KMS-11 (cell line): ENCODE measurements around the gene GRAMD1C.

Experiments used
- H2AFZ ChIP-seq: fragments of 200-600 bp; sonication (generic); 2 replicates; pipeline ENCODE4 v1.6.1; 2016; ENCODE audit warnings: antibody characterized with exemption, mixed run types, low read depth
- H3K27ac ChIP-seq: fragments of 200-600 bp; sonication (generic); 2 replicates; pipeline ENCODE4 v1.6.1; 2016; ENCODE audit warnings: mild to moderate bottlenecking, mixed run types
- H3K27me3 ChIP-seq: fragments of 200-600 bp; sonication (generic); 2 replicates; pipeline ENCODE4 v1.6.1; 2017; ENCODE audit warnings: mild to moderate bottlenecking, low read depth, mixed run types, moderate library complexity; ENCODE audit not compliant: insufficient read depth
- H3K36me3 ChIP-seq: fragments of 200-600 bp; sonication (generic); 2 replicates; pipeline ENCODE4 v1.6.1; 2017; ENCODE audit warnings: mild to moderate bottlenecking, mixed run types; ENCODE audit not compliant: insufficient read depth
- H3K4me1 ChIP-seq: fragments of 200-600 bp; sonication (generic); 2 replicates; pipeline ENCODE4 v1.6.1; 2016; ENCODE audit warnings: mild to moderate bottlenecking, low read depth, mixed run types; ENCODE audit not compliant: poor library complexity, severe bottlenecking
- H3K4me2 ChIP-seq: fragments of 200-600 bp; sonication (generic); 2 replicates; pipeline ENCODE4 v1.7.0; 2016; ENCODE audit warnings: mild to moderate bottlenecking, mixed run types
- H3K4me3 ChIP-seq: fragments of 200-600 bp; sonication (generic); IDR thresholded peaks from 2 replicates; pipeline ENCODE4 v1.6.1; 2017; ENCODE audit warnings: low read depth, low read length, mixed read lengths; ENCODE audit not compliant: insufficient read depth
- H3K79me2 ChIP-seq: fragments of 200-600 bp; sonication (generic); 2 replicates; pipeline ENCODE4 v1.6.1; 2016; ENCODE audit warnings: low read depth, mixed run types; ENCODE audit not compliant: insufficient read depth
- H3K9ac ChIP-seq: fragments of 200-600 bp; sonication (generic); 2 replicates; pipeline ENCODE4 v1.6.1; 2016; ENCODE audit warnings: mild to moderate bottlenecking, mixed run types
- H4K20me1 ChIP-seq: fragments of 200-600 bp; sonication (generic); 2 replicates; pipeline ENCODE4 v1.6.1; 2016; ENCODE audit warnings: mild to moderate bottlenecking, mixed run types; ENCODE audit not compliant: insufficient read depth
- CTCF ChIP-seq: fragments of 200-600 bp; sonication (generic); conservative IDR thresholded peaks from 2 replicates; pipeline ENCODE4 v1.6.1; 2017; ENCODE audit warnings: low read depth, mild to moderate bottlenecking, antibody characterized with exemption, low read length, moderate library complexity, mixed read lengths

GRAMD1C gene

GRCh38 chr3:113852506-113852905, 13.9 kb downstream of the GRAMD1C start:
- Histone ChIP-seq H3K36me3 (no peaks in the 10 kb centered on the region), H4K20me1 (no peaks in the 10 kb centered on the region), H3K27ac (no peak overlapping the region), H3K4me2 (no peak overlapping the region), H3K9ac (no peak overlapping the region), H3K4me1 (no peaks in the 10 kb centered on the region), H3K79me2 (no peaks in the 10 kb centered on the region), H2AFZ (no peak overlapping the region), H3K27me3 (no peaks in the 10 kb centered on the region), H3K4me3 (no peak overlapping the region)
- TF ChIP-seq CTCF = no peak

- no peaks in the 10 kb centered on the region for H3K4me1 ChIP-seq
- no peak overlapping the region for H2AFZ ChIP-seq
- H3K27me3 ChIP-seq = no peaks in the 10 kb centered on the region
- no peak overlapping the region for H3K4me2 ChIP-seq
- H3K27ac ChIP-seq = no peak overlapping the region
- H3K36me3 ChIP-seq = no peaks in the 10 kb centered on the region
- no peaks in the 10 kb centered on the region for H3K79me2 ChIP-seq
- TF ChIP-seq CTCF = no peak
- H3K9ac ChIP-seq = no peak overlapping the region
- no peak overlapping the region for H3K4me3 ChIP-seq
- H4K20me1 ChIP-seq = no peaks in the 10 kb centered on the region
Measured at GRCh38 chr3:113867506-113867905, 28.9 kb downstream of the GRAMD1C start.

GRCh38 chr3:113873293-113873692, 34.7 kb downstream of the GRAMD1C start:
- no peaks in the 10 kb centered on the region for H3K4me1 ChIP-seq
- H2AFZ ChIP-seq = no peak overlapping the region
- no peak overlapping the region for H3K9ac ChIP-seq
- no peaks in the 10 kb centered on the region for H3K27me3 ChIP-seq
- no peaks in the 10 kb centered on the region for H3K79me2 ChIP-seq
- TF ChIP-seq CTCF = no peak
- H3K4me2 ChIP-seq = no peak overlapping the region
- H3K36me3 ChIP-seq = no peaks in the 10 kb centered on the region
- H4K20me1 ChIP-seq = no peaks in the 10 kb centered on the region
- no peak overlapping the region for H3K27ac ChIP-seq
- no peak overlapping the region for H3K4me3 ChIP-seq

GRCh38 chr3:113873814-113874526, 35.4 kb downstream of the GRAMD1C start:
- no peaks in the 10 kb centered on the region for H3K79me2 ChIP-seq
- H3K4me2 ChIP-seq = no peak overlapping the region
- H3K27ac ChIP-seq = no peak overlapping the region
- H3K36me3 ChIP-seq = no peaks in the 10 kb centered on the region
- TF ChIP-seq CTCF = no peak
- no peak overlapping the region for H3K9ac ChIP-seq
- H3K27me3 ChIP-seq = no peaks in the 10 kb centered on the region
- no peak overlapping the region for H3K4me3 ChIP-seq
- no peaks in the 10 kb centered on the region for H4K20me1 ChIP-seq
- H3K4me1 ChIP-seq = no peaks in the 10 kb centered on the region
- no peak overlapping the region for H2AFZ ChIP-seq
